Measurements from ENCODE around the gene SERPINA12.
"Not testable (repeated sequence)": the region's sequence is repeated elsewhere in the genome, so short reads cannot be mapped to it uniquely, and the experiment has no call there.

SERPINA12 gene

DNA sequence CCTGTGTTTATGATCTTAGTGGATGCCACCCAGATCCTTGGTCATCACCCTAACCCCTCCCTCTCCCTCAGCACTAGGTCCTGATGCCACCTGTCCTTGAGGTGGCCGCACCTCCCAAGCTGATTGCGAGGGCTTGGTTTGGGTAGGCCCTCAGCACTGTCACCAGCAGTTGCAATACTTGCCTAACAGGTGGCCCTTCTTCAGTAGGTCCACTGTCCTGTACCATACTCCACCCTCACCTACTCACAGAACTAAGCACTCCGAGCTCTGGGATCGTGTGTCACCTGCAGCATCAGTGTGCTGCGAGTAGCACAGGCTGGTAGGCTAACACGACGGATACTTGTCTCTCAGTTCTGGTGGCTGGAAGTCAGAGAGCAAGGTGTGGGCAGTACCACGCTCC, 14.0 kb upstream of the SERPINA12 start:
- no peak overlapping the region for H3K4me3 ChIP-seq
- no peaks in the 10 kb centered on the region for H3K9me3 ChIP-seq (ENCODE audit: low read depth, low read length)
- no peaks in the 10 kb centered on the region for H3K36me3 ChIP-seq (ENCODE audit: insufficient read depth, low read length)
- no peak overlapping the region for H3K9ac ChIP-seq (ENCODE audit: insufficient read length)
- DNase-seq (ENCODE audit: low read depth, low spot score) = no peak
- H3K27ac ChIP-seq = no peak overlapping the region
- TF ChIP-seq FOXP2 (optimal IDR thresholded peaks at IDR 0.05; ENCODE audit: control extremely low read depth, extremely low read length, insufficient read depth) (no peak), POLR2AphosphoS5 (IDR thresholded peaks at IDR 0.05; ENCODE audit: borderline replicate concordance, low read depth, low read length) (no peak), EZH2 (IDR thresholded peaks at IDR 0.05) (no peak)

DNA sequence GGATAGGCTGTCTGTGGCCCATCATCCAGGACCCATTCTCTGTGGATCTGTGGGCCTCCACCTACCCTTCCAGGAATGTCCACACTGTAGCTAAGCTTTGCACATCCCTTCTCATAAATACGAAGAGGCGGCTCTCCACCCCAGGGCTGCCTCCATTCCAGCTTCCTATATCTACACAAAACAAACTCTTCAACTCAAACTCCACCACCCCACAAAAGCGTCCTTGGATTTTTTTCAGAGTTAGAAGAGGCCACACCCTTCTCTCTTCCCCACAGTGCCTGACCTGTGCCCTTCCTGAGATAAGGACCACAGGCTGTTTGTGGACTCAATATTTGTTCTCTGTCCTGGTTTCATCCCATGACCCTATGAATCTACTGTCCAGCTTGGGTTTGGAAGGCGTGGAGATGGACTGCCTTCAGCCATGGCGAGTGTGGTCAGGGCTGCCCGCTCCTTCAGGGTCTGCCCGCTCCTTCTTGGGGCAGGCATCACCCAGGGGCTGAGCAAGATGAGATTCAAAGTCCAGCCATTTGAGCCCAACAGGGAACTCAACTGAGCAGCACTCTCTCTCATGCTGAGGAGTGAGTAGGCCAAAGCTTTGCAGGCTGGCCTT, 13.0 kb upstream of the SERPINA12 start:
- Histone ChIP-seq H3K9ac (ENCODE audit: insufficient read length) (no peak overlapping the region), H3K27ac (no peak overlapping the region), H3K4me3 (no peak overlapping the region), H3K36me3 (ENCODE audit: insufficient read depth, low read length) (no peaks in the 10 kb centered on the region), H3K9me3 (ENCODE audit: low read depth, low read length) (no peaks in the 10 kb centered on the region)
- TF ChIP-seq EZH2 (IDR thresholded peaks at IDR 0.05) = no peak
- TF ChIP-seq POLR2AphosphoS5 (IDR thresholded peaks at IDR 0.05; ENCODE audit: borderline replicate concordance, low read depth, low read length) = no peak
- no peak for TF ChIP-seq FOXP2 (optimal IDR thresholded peaks at IDR 0.05; ENCODE audit: control extremely low read depth, extremely low read length, insufficient read depth)
- no peak for DNase-seq (ENCODE audit: low read depth, low spot score)

DNA sequence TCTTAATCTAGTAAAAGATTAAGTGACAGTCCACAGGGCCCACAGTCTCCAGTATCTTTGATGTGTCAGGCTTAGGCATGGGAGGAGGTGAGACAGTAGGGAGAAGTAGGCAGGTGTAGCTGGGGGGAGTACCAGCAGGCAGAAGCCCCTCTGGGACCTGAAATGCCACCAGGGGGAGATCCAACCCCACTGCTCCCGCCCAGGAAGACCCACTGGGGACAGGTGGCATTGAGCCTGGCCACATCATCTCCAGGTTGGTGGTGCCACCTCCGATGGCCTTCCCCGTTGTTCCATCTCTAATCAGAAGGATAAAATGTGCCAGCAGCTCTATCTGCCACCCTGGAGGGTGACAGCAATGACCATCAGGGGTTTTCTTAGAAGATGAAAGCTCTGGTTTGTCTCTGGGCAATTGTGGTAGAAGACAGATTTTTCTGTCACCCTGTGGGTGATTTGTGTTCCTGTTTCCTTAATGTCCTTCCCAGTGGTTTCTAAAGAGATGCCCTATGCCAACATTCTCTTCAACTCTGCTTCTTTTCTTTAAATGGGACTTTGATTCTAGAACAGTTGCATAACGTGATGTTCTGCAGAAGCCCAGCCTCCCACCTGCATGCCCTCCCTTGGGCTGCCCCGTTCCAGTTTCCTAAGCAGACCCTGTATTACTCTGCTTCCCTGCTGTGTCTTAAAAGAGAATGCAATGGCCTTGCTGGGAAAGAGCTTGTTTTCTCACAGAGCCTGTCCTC, 12.3 kb upstream of the SERPINA12 start:
- no peak for TF ChIP-seq EZH2 (IDR thresholded peaks at IDR 0.05)
- TF ChIP-seq POLR2AphosphoS5 (IDR thresholded peaks at IDR 0.05; ENCODE audit: borderline replicate concordance, low read depth, low read length) = no peak
- no peak for TF ChIP-seq FOXP2 (optimal IDR thresholded peaks at IDR 0.05; ENCODE audit: control extremely low read depth, extremely low read length, insufficient read depth)
- no peak overlapping the region for H3K4me3 ChIP-seq
- DNase-seq (ENCODE audit: low read depth, low spot score) = no peak

DNA sequence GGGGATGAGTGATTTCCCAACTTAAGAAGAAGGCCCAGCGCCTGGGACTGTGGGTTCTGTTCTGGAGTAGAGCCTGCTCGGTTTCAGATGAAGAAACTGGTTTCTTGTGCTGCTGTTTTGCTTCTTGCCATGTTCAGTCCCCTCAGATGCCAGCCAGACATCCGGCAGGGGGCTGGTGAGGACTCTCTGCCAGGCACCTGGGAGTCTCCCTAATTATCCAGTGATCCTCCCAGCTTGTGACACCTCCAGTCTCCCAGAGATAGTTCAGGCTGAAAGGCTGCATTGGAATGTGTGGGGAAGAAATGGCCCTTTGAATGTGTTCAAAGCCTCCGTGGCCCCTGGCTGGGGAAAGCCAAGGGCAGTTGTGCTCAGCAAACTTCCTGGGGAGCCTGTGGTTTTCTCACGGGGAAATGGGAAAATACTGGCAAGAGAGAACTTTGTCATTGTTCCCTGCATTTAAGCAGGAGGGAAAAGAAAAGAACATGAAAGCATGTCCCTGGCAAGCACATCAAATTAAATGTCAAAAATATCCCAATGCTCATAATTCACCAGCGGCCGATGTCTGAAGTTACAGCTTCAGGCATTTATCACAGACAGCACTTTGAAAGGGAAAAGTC, 8.5 kb upstream of the SERPINA12 start:
- TF ChIP-seq FOXP2 (optimal IDR thresholded peaks at IDR 0.05; ENCODE audit: control extremely low read depth, extremely low read length, insufficient read depth) = no peak
- TF ChIP-seq EZH2 (IDR thresholded peaks at IDR 0.05) = no peak
- TF ChIP-seq POLR2AphosphoS5 (IDR thresholded peaks at IDR 0.05; ENCODE audit: borderline replicate concordance, low read depth, low read length) = no peak
- Histone ChIP-seq H3K9ac (ENCODE audit: insufficient read length) (no peak overlapping the region), H3K4me3 (no peak overlapping the region), H3K27ac (no peak overlapping the region), H3K9me3 (ENCODE audit: low read depth, low read length) (no peaks in the 10 kb centered on the region), H3K36me3 (ENCODE audit: insufficient read depth, low read length) (no peaks in the 10 kb centered on the region)
- DNase-seq (ENCODE audit: low read depth, low spot score) = no peak

More for the DNA sequence above, 12.3 kb upstream of the SERPINA12 start:
- H3K9me3 ChIP-seq (ENCODE audit: low read depth, low read length) = no peaks in the 10 kb centered on the region
- no peak overlapping the region for H3K9ac ChIP-seq (ENCODE audit: insufficient read length)
- no peaks in the 10 kb centered on the region for H3K36me3 ChIP-seq (ENCODE audit: insufficient read depth, low read length)
- no peak overlapping the region for H3K27ac ChIP-seq

DNA sequence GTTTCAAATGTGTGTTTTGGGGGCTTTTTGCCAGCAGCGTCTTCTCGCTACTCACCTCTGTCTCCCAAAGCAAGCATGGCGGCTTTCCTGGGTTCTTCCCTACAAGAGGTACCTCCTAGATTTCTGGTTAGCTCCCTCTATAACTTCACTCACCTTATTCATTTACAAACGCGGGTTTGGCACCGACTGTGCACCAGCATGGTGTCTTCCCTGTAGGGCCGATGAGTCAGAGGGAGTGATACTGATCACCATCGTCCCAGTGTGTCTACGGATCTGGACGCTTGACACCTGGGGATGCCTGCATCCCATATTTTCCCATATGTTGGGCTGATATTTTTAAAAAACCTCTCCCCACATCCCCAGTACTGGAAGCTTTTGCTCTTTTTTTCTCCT, 8.0 kb upstream of the SERPINA12 start:
- no peak overlapping the region for H3K4me3 ChIP-seq
- no peak overlapping the region for H3K9ac ChIP-seq (ENCODE audit: insufficient read length)
- H3K27ac ChIP-seq = no peak overlapping the region
- DNase-seq (ENCODE audit: low read depth, low spot score) = no peak
- H3K9me3 ChIP-seq (ENCODE audit: low read depth, low read length) = no peaks in the 10 kb centered on the region
- H3K36me3 ChIP-seq (ENCODE audit: insufficient read depth, low read length) = no peaks in the 10 kb centered on the region
- TF ChIP-seq FOXP2 (optimal IDR thresholded peaks at IDR 0.05; ENCODE audit: control extremely low read depth, extremely low read length, insufficient read depth) (no peak), POLR2AphosphoS5 (IDR thresholded peaks at IDR 0.05; ENCODE audit: borderline replicate concordance, low read depth, low read length) (no peak), EZH2 (IDR thresholded peaks at IDR 0.05) (no peak)

DNA sequence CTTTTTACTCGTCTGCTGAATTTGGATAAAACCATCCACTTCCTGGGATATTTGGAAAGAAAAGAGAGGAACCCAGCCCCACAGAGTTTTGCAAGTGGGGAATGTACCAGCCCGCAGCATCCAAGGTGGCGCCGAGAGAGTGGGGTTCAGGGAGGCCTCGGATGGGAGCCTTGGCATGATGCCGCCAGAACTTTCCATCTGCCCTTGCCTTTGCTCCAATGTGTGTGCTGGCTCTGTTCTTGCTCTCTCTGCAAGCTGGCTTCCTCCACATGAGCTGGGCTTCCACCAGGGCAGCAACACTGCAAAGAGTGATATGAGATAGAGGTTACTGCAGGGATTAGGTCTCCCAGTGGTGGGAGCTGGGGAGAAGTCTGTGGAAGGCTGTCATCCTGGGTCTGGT, 6.6 kb upstream of the SERPINA12 start:
- Histone ChIP-seq H3K9me3 (ENCODE audit: low read depth, low read length) (no peaks in the 10 kb centered on the region), H3K36me3 (ENCODE audit: insufficient read depth, low read length) (no peaks in the 10 kb centered on the region), H3K9ac (ENCODE audit: insufficient read length) (no peak overlapping the region), H3K4me3 (no peak overlapping the region), H3K27ac (no peak overlapping the region)
- no peak for DNase-seq (ENCODE audit: low read depth, low spot score)
- TF ChIP-seq FOXP2 (optimal IDR thresholded peaks at IDR 0.05; ENCODE audit: control extremely low read depth, extremely low read length, insufficient read depth) (no peak), EZH2 (IDR thresholded peaks at IDR 0.05) (no peak), POLR2AphosphoS5 (IDR thresholded peaks at IDR 0.05; ENCODE audit: borderline replicate concordance, low read depth, low read length) (no peak)

DNA sequence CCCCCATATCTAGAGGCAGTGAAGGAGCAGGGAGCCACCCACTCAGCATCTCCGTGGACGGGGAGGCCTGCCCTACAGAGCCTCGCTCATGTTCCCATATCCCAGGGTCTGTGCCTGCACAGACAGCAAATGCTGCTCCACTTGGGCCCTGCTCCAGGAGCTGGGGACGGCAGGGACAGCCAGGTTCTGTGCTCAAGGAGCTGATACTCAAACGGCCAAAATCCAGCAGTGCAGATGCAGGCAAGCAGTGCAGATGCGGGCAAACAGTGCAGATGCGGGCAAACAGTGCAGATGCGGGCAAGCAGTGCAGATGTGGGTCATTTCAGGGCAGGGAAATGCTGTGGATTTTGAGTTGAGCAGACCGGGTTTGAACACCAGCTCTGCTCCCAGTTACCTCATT, 6.2 kb upstream of the SERPINA12 start:
- Histone ChIP-seq H3K36me3 (ENCODE audit: insufficient read depth, low read length) (no peaks in the 10 kb centered on the region), H3K4me3 (no peak overlapping the region), H3K27ac (no peak overlapping the region), H3K9ac (ENCODE audit: insufficient read length) (no peak overlapping the region), H3K9me3 (ENCODE audit: low read depth, low read length) (no peaks in the 10 kb centered on the region)
- TF ChIP-seq EZH2 (IDR thresholded peaks at IDR 0.05) (no peak), POLR2AphosphoS5 (IDR thresholded peaks at IDR 0.05; ENCODE audit: borderline replicate concordance, low read depth, low read length) (no peak), FOXP2 (optimal IDR thresholded peaks at IDR 0.05; ENCODE audit: control extremely low read depth, extremely low read length, insufficient read depth) (no peak)
- no peak for DNase-seq (ENCODE audit: low read depth, low spot score)

DNA sequence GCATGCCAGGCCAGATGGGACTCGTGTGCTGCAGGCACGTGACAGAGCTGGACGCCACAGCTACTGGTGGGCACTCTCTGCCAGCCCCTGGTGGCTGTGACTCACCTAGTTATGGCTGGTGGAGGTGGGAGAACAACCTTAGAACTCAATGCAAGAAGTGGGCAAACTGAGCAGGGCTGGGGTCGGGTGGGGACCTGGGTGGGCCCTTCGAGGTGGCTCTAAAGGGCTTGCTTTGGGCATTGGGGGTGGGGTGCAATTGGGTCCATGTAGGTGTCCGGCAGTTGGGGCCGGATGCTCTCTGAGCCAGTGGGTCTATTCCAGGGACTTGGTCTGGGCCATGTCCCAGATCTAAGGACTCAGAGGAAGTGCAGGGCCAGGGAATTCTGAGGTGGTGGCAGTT, 5.1 kb upstream of the SERPINA12 start:
- TF ChIP-seq EZH2 (IDR thresholded peaks at IDR 0.05) (no peak), FOXP2 (optimal IDR thresholded peaks at IDR 0.05; ENCODE audit: control extremely low read depth, extremely low read length, insufficient read depth) (no peak), POLR2AphosphoS5 (IDR thresholded peaks at IDR 0.05; ENCODE audit: borderline replicate concordance, low read depth, low read length) (no peak)
- no peaks in the 10 kb centered on the region for H3K9me3 ChIP-seq (ENCODE audit: low read depth, low read length)
- no peak overlapping the region for H3K9ac ChIP-seq (ENCODE audit: insufficient read length)
- DNase-seq (ENCODE audit: low read depth, low spot score) = no peak
- no peaks in the 10 kb centered on the region for H3K36me3 ChIP-seq (ENCODE audit: insufficient read depth, low read length)
- H3K27ac ChIP-seq = no peak overlapping the region
- H3K4me3 ChIP-seq = no peak overlapping the region

DNA sequence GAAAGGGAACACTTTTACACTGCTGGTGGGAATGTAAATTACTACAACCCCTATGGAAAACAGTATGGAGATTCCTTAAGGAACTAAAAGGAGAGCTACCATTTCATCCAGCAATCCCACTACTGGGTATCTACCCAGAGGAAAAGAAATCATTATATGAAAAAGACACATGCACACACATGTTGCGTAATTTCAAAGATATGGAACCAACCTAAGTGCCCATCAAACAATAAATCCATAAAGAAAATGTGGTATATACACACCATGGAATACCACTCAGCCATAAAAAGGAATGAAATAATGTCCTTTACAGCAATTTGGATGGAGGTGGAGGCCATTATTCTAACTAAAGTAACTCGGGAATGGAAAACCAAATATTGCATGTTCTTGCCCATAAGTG, 1.2 kb upstream of the SERPINA12 start:
- not testable (repeated sequence) for H3K9me3 ChIP-seq (ENCODE audit: low read depth, low read length); H3K36me3 ChIP-seq (ENCODE audit: insufficient read depth, low read length); H3K9ac ChIP-seq (ENCODE audit: insufficient read length); H3K27ac ChIP-seq; H3K4me3 ChIP-seq; DNase-seq (ENCODE audit: low read depth, low spot score)

Data from SK-N-MC (cell line).